ENCODE results near the gene PES1. TPM values are rescaled to one million over a fixed set of nuclear protein-coding genes. Genes with fewer than 3 reads are reported as not detected.

Gene PES1
- total RNA-seq, 1 donor from 2014 or later = 75.6 TPM

DNA sequence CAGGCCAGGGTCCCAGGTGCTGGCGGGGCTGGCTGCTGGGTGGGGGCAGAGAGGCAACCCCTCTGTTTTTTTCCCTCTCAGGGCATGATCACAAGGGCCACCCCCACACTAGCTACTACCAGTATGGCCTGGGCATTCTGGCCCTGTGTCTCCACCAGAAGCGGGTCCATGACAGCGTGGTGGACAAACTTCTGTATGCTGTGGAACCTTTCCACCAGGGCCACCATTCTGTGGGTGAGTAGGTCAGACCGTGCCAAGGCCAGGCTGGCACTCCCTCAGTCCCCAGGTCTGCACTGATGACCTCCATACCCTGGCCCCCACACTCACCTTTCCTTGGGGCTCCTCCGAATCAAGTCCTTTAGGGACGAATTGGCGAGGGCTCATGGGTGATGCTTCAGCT is 22.6 kb upstream of the PES1 start:
- H3K36me3 ChIP-seq = no peaks in the 10 kb centered on the region
- intact Hi-C loops (cut with DNase I) = no loop called here
- no peak for TF ChIP-seq POLR2AphosphoS5 (IDR thresholded peaks at IDR 0.05; ENCODE audit: insufficient read depth in 1 of 2, low read depth in 1 of 2)
- TF ChIP-seq CTCF (IDR thresholded peaks at IDR 0.05) = no peak
- no peak for TF ChIP-seq POLR2A (IDR thresholded peaks at IDR 0.05)
- H3K4me1 ChIP-seq = peaks cover 10% of the 10 kb centered on the region
- H3K9me3 ChIP-seq = no peaks in the 10 kb centered on the region
- DNase-seq (ENCODE audit: extremely low spot score in 2 of 2) = no peak
- no peak overlapping the region for H3K27ac ChIP-seq
- H3K27me3 ChIP-seq = no peaks in the 10 kb centered on the region
- H3K4me3 ChIP-seq = no peak overlapping the region

DNA sequence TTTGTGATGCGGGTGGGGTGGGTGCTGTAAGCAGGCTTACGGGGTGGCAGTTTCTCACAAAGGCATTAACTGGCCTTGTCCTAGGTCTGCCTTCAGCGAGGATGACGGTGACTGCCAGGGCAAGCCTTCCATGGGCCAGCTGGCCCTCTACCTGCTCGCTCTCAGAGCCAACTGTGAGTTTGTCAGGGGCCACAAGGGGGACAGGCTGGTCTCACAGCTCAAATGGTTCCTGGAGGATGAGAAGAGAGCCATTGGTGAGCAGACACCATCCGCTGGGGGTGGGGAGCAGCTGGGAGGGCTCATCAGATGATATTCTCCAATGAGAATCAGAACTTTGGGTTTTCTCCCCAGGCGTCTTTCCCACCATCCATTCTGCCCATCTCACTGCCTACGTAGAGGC is 21.1 kb upstream of the PES1 start:
- Histone ChIP-seq H3K36me3 (no peaks in the 10 kb centered on the region), H3K27ac (no peak overlapping the region), H3K4me1 (peaks cover 25% of the 10 kb centered on the region), H3K9me3 (no peaks in the 10 kb centered on the region), H3K4me3 (no peak overlapping the region), H3K27me3 (no peaks in the 10 kb centered on the region)
- no peak for DNase-seq (ENCODE audit: extremely low spot score in 2 of 2)
- no peak for TF ChIP-seq CTCF (IDR thresholded peaks at IDR 0.05)
- no peak for TF ChIP-seq POLR2A (IDR thresholded peaks at IDR 0.05)
- no peak for TF ChIP-seq POLR2AphosphoS5 (IDR thresholded peaks at IDR 0.05; ENCODE audit: insufficient read depth in 1 of 2, low read depth in 1 of 2)
- intact Hi-C loops (cut with DNase I) = no loop called here

DNA sequence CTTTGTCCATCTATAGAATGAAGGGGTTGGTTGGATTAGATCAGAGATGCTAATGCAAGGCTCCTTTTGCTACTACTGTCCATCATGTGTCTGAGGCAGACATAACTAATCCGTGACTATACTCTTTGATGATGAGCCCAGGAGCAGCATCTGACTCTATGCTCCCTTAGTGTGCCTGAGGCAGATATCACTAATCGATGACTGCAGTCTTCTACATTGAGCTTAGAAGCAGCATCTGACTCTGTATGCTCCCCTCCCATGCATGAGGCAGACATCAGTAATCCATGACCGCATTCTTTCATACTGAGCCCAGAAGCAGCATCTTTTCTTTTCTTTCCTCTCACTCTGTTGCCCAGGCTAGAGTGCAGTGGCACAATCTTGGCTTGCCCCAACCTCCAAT is 19.5 kb upstream of the PES1 start:
- Histone ChIP-seq H3K4me3 (no peak overlapping the region), H3K27ac (no peak overlapping the region), H3K9me3 (no peaks in the 10 kb centered on the region), H3K27me3 (no peaks in the 10 kb centered on the region), H3K4me1 (peaks cover 38% of the 10 kb centered on the region), H3K36me3 (no peaks in the 10 kb centered on the region)
- DNase-seq (ENCODE audit: extremely low spot score in 2 of 2) = no peak
- intact Hi-C loops (cut with DNase I) = no loop called here
- TF ChIP-seq CTCF (IDR thresholded peaks at IDR 0.05) (no peak), POLR2A (IDR thresholded peaks at IDR 0.05) (no peak), POLR2AphosphoS5 (IDR thresholded peaks at IDR 0.05; ENCODE audit: insufficient read depth in 1 of 2, low read depth in 1 of 2) (no peak)

GRCh38 chr22:30610299-30610698 is 18.6 kb upstream of the PES1 start:
- Histone ChIP-seq H3K4me3 (no peak overlapping the region), H3K27ac (no peak overlapping the region), H3K36me3 (no peaks in the 10 kb centered on the region), H3K9me3 (no peaks in the 10 kb centered on the region), H3K27me3 (no peaks in the 10 kb centered on the region), H3K4me1 (peaks cover 47% of the 10 kb centered on the region)
- no peak for TF ChIP-seq POLR2A (IDR thresholded peaks at IDR 0.05)
- no peak for TF ChIP-seq CTCF (IDR thresholded peaks at IDR 0.05)
- no peak for TF ChIP-seq POLR2AphosphoS5 (IDR thresholded peaks at IDR 0.05; ENCODE audit: insufficient read depth in 1 of 2, low read depth in 1 of 2)
- intact Hi-C loops (cut with DNase I) = no loop called here
- no peak for DNase-seq (ENCODE audit: extremely low spot score in 2 of 2)

GRCh38 chr22:30609260-30610185 is 17.8 kb upstream of the PES1 start:
- intact Hi-C loops (cut with DNase I) = no loop called here
- no peaks in the 10 kb centered on the region for H3K36me3 ChIP-seq
- TF ChIP-seq CTCF (IDR thresholded peaks at IDR 0.05) = no peak
- TF ChIP-seq POLR2AphosphoS5 (IDR thresholded peaks at IDR 0.05; ENCODE audit: insufficient read depth in 1 of 2, low read depth in 1 of 2) = peak; percentile 18 to 80
- H3K27ac ChIP-seq = peak overlapping the region; percentile 81
- no peaks in the 10 kb centered on the region for H3K9me3 ChIP-seq
- peaks cover 49% of the 10 kb centered on the region for H3K4me1 ChIP-seq
- H3K4me3 ChIP-seq = peak overlapping the region in 1 of 2 donors; percentile 10
- H3K27me3 ChIP-seq = no peaks in the 10 kb centered on the region
- no peak for DNase-seq (ENCODE audit: extremely low spot score in 2 of 2)

Data from vagina (tissue), 2 donors.